Midbrain (tissue), 1 donor: ENCODE results near the gene CCDC201.
"Not testable (repeated sequence)": the region's sequence is repeated elsewhere in the genome, so short reads cannot be mapped to it uniquely, and the experiment has no call there.

Source experiments
- DNase-seq: peaks from one replicate; lab custom pipeline; 2025; lab: John Stamatoyannopoulos, UW

Gene CCDC201

DNA sequence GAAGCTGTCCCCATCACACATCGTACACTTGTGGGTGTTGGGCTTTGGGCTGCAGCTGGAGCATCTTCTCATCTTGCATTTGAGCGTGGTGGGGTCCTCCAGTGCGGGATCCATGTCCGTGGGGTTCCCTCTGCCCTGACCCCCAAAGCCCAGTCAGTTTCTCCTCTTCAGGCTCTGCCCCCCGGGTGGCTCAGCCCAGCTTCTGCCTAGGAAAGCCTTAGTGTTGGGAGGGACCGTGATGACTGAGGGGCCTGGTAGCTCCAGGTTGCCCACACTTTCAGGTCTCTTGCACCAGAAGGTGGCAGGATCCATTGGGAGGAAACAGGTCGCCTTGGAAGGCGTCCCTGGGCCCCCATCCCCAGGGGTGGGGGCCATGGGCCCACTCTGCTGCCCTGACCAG, 55.9 kb downstream of the CCDC201 start:
- DNase-seq: not testable (repeated sequence)

DNA sequence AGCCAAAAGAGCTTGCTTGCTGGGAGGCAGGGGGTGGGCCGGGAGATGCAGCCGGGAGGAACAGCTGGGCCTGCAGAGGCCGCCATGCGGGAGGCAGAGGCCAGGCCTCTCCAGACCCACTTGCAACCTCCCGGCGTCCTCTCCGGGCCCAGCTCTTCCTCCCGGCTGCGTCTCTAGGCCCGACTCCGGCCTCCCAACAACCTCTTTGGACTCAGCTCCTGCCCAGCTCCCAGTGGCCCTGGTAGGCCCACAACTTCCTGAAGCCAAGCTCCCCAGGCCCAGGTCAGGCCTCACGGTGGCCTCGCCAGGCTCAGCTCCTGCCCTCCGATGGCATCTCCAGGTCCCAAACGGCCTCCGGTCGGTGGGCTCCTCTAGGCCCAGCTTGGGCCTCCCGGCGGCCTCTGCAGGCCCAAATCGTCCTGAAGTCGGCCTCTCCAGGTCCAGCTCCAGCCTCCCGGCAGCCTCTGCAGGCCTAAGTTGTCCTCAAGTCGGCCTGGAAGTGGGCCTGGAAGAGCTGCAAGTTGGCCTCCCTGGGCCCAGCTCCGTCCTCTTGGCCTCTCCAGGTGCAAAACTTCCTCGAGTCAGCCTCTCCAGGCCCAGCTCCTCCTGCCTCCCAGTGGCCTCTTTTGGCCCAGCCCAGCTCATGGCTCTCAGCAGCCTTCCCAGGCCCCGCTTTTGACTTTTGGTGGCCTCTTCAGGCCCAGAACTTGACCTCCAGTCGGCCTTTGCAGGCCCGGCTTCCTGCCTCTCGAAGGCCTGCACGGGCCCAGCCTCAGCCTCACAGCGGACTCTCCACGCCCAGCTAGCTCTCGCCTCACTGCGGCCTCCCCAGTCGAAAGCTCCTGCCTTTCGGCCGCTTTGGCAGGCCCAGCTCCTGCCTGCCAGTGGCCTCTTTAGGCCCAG, 58.4 kb downstream of the CCDC201 start:
- DNase-seq: not testable (repeated sequence)

GRCh38 chr7:45813771-45814170, 59.1 kb downstream of the CCDC201 start:
- DNase-seq: not testable (repeated sequence)

DNA sequence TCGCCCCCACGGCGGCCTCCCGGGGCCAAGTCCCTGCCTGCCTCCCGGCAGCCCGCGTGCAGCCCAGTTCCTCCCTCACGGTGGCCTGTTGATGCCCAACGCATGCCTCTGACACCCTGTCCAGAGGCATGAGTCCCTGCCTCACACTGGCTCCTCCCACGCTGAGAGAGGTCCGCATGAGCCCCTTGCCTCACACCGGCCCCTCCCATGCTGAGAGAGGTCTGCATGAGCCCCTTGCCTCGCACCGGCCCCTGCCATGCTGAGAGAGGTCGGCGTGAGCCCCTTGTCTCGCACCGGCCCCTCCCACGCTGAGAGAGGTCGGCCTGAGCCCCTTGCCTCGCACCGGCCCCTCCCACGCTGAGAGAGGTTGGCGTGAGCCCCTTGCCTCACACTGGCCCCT, 59.9 kb downstream of the CCDC201 start:
- no peak for DNase-seq

DNA sequence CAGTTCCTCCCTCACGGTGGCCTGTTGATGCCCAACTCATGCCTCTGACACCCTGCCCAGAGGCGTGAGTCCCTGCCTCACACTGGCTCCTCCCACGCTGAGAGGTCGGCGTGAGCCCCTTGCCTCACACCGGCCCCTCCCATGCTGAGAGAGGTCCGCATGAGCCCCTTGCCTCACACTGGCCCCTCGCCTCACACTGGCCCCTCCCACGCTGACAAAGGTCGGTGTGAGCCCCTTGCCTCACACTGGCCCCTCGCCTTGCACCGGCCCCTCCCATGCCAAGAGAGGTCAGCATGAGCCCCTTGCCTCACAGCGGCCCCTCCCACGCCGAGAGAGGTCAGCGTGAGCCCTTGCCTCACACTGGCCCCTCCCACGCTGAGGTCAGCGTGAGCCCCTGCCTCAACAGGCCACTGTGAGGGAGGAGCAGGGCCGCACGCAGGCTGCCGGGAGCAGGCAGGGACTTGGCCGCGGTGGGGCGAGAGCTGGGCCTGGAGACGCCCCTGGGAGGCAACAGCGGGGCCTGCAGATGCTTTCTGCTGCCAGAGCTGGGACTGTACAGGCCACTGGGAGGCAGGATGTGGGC, 61.1 kb downstream of the CCDC201 start:
- not testable (repeated sequence) for DNase-seq

DNA sequence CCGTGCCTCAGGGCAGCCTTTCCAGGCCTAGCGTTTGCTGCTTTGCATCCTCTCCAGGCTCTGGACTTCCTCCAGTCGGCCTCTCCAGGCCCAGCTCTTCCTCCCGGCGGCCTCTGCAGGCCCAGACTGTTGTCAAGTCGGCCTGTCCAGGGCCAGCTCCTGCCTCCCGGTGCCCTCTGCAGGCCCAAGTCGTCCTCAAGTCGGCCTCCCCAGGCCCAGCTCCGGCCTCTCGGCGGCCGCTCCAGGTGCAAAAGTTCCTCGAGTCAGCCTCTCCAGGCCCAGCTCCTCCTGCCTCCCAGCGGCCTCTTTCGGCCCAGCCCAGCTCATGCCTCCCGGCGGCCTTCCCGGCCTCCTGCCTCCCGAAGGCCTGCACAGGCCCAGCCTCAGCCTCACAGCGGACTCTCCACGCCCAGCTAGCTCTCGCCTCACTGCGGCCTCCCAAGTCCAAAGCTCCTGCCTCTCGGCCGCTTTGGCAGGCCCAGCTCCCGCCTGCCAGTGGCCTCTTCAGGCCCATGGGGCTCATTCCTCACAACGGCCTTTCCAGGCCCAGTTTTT, 62.4 kb downstream of the CCDC201 start:
- DNase-seq: not testable (repeated sequence)
